ENCODE data around the gene ARHGAP18.

- TF ChIP-seq POLR2A (IDR thresholded peaks at IDR 0.05; ENCODE audit: low read length) (no peak), GATA1 (IDR thresholded peaks at IDR 0.05; ENCODE audit: low read depth, low read length) (no peak)
Observed at GRCh38 chr6:129565366-129565765, 144.6 kb downstream of the ARHGAP18 start.
